HG03095 (cell line): ENCODE results near the gene ARHGEF3.

Experiments
- ATAC-seq: cut with Tn5 transposase; IDR thresholded peaks from one replicate; pipeline ENCODE4 v1.9.1; 2021; ENCODE audit warnings: moderate library complexity; ENCODE audit not compliant: unreplicated experiment

Gene ARHGEF3

GRCh38 chr3:56823421-56823926, 21.7 kb upstream of the ARHGEF3 start:
- no peak for ATAC-seq

GRCh38 chr3:56822501-56822900, 20.8 kb upstream of the ARHGEF3 start:
- no peak for ATAC-seq

DNA sequence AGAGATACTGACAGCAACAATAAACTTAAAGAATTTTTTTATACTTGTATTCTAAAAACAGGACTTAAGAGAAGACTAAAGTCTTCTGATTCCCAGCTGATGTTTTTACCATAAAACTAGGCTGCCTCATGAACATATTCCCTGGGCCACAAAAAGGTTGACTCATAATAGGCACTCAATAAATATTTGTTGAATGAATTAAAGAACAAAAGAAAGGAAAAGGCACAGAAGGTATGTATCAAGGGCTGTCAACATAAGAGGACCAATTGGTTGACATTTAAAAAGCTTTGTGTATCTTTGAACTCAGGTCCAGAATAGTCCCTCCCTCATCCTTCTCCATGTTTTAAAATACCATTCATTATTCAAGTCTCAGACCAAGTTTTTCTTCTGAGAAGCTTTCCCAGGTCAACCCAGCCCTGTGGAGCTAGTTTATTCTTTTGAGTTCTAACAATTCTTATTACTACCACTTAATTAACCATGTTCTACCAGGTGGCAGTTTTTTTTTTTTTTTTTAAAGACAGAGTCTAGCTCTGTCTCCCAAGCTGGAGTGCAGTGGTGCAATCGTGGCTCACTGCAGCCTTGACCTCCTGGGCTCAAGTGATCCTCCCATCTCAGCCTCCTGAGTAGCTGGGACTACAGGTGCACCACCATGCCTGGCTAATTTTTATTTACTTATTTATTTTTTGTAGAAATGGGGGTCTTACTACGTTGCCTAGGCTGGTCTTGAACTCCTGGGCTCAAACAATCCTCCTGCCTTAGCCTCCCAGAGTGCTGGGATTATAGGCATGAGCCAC, 17.5 kb upstream of the ARHGEF3 start:
- no peak for ATAC-seq

DNA sequence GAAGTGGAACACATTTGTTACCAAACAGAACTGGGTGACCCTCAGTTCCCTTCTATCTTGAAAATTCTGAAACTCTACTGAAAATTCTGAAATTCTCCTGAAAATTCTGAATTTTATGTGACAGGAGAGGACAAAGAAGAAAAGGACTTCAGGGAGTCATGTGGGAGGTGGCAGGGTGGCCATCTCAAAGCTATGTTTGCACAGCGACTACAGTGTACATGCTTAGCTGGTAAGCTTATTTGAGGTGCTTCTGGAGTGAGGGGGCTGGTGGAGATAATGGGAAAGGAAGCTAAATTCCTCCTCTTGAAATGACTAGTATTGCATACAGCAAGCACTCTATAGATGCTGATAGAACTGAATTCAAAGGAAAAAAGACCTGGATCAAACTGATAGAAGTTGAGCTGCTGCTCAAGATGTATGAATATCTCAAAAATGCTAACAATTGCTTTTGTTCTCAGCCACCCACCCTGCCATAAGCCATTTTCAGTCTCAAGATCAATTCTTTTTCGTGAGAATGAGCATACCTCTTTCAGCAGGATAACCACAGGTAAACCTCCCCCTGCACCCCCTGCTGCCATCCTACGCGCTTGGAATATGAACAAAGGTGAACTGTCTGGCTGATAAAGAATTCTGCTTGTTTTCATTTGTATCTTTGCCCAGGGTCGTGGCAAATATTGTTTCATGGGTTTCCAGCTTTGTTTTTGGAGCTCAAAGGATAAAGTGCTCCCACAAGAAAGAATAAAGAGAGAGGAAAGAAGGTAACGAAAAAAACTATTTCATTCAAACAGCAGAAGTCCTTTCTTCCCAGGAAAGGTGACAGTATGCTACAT, 16.6 kb upstream of the ARHGEF3 start:
- ATAC-seq: no peak

- ATAC-seq: no peak
These were observed 15.9 kb upstream of the ARHGEF3 start for GRCh38 chr3:56817646-56818045.

DNA sequence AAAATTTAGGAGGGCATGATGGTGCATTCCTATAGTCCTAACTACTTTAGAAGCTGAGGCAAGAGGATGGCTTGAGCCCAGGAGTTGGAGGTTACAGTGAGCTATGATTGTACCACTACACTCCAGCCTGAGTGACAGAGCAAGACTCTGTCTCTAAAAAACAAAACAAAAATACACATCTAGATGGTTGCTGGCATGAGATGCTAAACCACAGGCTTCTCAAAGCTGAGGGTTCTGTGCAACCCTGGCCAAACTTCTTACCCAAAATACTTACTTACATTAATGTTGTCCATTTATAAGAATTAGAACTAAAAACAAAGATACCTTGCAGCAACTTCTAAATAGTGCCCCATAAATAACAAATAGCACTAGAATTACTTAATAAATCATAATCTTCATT, 14.3 kb upstream of the ARHGEF3 start:
- no peak for ATAC-seq

- no peak for ATAC-seq
These were observed 13.8 kb upstream of the ARHGEF3 start for GRCh38 chr3:56815589-56815988.

DNA sequence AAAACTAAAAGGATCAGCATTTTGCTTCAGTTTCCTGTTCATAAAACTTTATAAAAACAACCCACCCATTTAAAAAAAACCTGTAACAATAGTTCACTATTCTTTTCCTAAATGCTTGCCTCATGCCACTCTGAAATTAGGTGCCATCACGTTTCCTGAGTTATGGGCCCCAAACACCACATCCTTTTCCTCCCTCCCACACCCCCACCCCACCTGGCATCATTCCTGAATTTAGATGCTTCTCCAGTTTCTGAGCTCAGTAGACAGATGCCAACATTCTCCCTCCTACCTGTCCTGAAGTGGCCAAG, 11.9 kb upstream of the ARHGEF3 start:
- ATAC-seq: no peak

GRCh38 chr3:56812754-56813652, 11.3 kb upstream of the ARHGEF3 start:
- no peak for ATAC-seq

- ATAC-seq: no peak
These were observed 9.9 kb upstream of the ARHGEF3 start for GRCh38 chr3:56811546-56812202.

DNA sequence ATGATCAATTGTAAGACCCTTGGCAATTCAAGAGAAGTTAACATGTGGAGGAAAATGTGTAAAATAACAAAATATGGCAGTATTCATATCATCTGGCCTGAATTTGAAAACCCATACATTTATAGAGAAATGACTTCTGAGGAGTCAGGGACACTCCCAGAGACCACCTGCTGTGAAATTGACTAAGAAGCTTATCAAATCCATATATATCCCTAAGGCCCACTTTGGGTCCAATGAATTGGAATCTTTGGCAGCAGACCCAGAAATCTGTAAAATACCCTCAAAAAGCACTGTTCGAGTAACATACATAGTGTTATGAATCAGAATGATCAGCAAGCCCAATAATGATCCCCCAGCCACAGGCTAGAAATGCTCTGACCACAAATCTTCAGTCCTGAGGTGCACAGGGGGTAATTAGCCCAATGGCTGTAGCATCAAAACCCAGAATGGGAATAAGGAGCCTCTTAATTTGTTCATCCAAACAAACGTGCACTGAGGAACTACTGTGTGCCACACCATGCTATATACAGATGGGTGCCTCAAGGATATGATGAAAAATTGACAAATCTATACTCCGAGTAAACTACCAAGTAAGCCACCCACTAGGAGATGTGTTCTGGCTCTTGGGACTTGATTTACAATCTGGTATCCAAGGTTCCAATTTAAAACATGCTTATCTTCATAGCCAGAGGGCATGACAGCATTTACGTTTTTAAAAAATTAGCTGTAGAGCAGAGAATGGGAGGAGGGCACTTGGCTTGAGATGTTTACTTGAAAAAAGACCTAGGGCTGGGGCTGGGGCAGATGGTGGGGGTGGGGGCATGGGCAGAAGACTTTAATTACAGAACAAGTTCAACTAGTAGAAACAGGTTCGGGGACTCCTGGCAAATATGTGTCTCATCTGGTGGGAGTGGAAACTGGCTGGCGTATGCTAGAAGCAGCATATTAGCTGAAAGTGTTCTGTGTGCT, 9.1 kb upstream of the ARHGEF3 start:
- ATAC-seq: no peak

DNA sequence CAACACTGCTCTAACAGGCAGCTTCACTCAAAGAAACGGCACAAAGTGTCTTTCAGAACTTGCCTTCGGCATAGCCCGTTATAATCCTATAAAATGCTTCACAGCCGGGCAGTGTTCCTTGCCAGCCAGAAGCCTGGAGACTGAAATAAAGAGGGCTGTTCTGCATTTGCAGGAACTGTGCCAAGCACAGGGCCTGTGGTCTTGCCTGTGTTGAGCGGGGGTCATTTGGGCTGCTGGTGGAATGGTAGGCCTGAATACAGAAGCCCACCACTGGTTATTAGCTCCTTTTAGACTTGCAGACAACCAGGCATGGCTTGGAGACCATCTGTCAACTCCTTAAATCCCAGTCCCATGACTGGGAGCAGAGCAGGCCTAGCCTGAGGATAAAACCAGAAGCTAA, 4.7 kb upstream of the ARHGEF3 start:
- ATAC-seq: no peak

DNA sequence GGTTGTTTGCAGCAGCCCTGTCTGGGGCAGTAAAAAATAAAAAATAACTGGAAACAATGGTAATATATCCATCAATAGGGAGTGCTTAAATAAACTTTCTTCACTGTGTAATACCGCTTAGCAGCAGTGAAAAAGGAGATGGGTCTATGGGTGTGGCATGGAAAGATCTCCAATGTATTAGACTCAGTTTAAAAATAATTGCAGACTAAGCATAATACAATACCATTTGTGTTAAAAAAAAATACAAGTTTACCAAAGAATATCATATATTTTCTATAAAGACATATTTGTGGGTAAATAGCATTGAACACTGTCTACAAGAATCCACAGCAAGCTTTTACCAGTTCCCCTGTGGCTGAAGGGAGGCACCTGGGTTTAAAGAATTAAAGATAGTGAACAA, 1.0 kb upstream of the ARHGEF3 start:
- ATAC-seq: no peak

- no peak for ATAC-seq
These were observed 613 bp upstream of the ARHGEF3 start for GRCh38 chr3:56802378-56802745.

- peak; percentile 4 for ATAC-seq
These were observed 702 bp downstream of the ARHGEF3 start for GRCh38 chr3:56800832-56801661.

GRCh38 chr3:56800130-56800831, 1.5 kb downstream of the ARHGEF3 start:
- ATAC-seq: no peak

- ATAC-seq: no peak
These were observed 2.4 kb downstream of the ARHGEF3 start for GRCh38 chr3:56799251-56799882.

DNA sequence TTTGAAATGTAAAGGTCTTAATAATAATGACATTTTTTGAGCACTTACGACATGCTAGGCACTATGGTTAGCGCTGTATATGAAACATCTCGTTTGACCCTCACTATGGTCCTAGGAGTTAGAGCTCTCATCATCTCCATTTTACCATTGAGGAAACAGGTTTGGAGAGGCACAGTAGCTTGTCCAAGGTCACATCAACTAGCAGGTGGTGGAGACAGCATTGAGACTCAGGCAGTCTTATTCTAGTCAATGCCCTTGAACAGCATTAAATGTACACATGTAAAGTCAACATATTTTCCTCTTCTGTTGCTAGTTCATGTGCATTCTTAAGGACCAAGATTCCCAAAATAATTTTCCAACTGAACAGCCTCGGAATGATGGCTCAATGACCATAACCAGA, 4.8 kb downstream of the ARHGEF3 start:
- ATAC-seq: no peak
